DMS 273 (cell line): ENCODE results near the gene FAM76A.

Source experiments
- DNase-seq: peaks from one replicate; lab custom pipeline; 2025; ENCODE audit not compliant: unreplicated experiment; lab: John Stamatoyannopoulos, UW

Gene FAM76A

DNA sequence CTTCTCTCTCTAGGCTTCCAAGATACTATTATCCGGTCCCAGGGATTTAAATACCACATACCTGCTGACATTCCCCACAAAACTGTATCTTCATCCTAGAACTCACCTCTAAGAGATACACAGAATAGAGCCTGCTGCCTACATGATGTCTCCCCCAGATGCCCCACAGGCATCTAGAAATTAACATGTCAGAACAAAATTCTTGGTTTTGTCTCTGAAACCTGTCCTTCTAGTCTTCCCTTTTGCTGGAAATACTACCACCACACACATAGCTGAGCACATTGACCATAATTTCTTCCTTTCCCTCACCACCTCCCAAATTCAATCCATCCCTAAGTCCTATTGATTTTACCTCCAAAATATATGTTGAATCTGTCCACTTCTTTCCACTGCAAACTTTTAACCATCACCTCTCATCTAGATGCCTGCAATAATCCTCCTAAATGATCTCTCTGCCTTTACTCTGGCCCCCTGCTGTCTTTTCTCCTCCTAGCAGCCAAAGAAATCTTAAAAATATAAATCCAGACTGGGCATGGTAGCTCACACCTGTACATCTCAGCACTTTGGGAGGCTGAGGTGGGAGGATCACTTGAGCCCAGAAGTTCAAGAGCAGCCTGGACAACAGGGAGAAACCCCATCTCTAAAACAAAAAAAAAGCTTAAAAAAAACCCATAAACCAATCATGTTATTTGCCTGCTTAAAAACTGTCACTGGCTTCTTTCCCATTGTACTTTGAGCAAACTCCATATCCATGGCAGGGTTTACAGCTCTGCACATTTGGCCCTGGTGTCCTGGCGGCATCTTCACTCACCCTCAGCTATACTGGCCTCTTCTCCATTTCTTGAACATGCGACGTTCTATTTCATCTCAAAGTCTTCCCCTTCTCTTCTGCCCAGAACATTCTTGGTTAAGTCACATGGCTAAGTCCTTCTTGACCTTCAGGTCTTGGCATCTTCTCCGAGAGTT is 6.2 kb upstream of the FAM76A start:
- peak; percentile 31 for DNase-seq

GRCh38 chr1:27724961-27725373 is 794 bp upstream of the FAM76A start:
- DNase-seq, result peak; percentile 93

- DNase-seq, result peak; percentile 80
These were observed 648 bp downstream of the FAM76A start for GRCh38 chr1:27726173-27727044.

DNA sequence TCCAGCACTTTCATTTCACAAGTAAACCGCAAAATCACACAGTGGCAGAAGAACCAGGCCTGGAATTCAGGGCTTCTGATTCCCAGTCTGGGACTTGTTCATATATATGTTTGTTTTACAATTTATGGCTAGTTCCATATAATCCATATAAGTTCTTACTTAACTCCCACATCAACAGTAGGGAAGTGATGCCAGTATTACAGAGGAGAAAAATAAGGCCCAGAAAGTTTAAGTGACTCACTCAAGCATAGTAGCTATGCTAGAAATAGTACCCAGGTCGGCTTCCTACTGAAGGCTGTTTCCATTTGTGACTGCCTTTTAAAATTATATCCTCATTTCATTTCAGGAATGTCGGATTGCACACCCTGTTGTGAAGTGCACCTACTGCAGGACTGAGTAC is 1.4 kb downstream of the FAM76A start:
- no peak for DNase-seq

DNA sequence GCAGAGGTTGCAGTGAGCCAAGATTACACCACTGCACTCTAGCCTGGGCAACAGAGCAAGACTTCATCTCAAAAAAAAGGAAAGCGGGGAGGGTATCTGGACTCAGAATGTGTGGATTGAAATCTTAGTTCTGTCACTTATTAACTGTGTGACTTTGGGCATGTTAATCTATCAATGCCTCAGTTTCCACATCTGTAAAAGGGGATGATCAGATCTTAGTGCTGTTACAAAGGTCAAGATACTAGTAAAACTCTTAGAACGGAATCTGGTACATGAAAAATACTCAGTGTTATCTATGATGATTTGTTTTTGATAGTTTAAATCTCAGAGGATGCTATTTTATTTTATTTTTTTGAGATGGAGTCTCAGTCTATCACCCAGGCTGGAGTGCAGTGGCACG is 10.5 kb downstream of the FAM76A start:
- no peak for DNase-seq

- no peak for DNase-seq
These were observed 15.4 kb downstream of the FAM76A start for GRCh38 chr1:27741121-27741520.

DNA sequence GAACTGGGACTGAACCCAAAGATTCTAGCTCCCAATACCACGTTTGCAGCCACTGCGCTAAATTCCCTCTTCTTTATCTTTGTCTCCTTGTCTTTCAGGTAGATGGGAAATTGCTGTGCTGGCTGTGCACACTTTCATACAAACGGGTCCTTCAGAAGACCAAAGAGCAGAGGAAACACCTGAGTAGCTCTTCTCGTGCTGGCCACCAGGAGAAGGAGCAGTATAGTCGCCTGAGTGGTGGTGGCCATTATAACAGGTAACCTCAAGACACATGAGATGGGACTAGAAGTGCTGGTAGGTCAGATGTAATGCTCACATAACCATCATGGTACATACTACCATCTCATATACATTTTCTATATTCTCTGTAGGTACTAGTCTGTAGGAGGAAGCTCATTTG is 18.8 kb downstream of the FAM76A start:
- no peak for DNase-seq

- no peak for DNase-seq
These were observed 19.7 kb downstream of the FAM76A start for GRCh38 chr1:27745466-27745865.

- DNase-seq, result no peak
These were observed 26.6 kb downstream of the FAM76A start for GRCh38 chr1:27752360-27752759.

DNA sequence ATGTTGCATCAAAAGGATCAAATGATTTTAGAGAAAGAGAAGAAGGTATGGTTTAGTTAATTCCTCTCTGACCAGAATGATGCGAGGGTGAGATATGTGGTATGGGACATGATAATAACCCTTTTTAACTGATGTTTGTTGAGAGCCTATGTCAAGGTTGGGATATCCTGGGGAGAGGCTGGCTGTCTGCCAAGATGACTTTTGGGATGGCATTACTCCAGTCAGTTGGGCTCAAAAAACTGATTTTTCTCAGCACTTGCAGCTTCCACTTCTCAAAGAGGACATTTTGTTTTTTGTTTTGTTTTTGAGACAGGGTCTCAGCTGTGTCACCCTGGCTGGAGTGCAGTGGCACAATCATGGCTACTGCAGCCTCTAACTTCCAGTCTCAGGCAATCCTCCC is 29.5 kb downstream of the FAM76A start:
- peak; percentile 10 for DNase-seq

GRCh38 chr1:27755865-27756264 is 30.1 kb downstream of the FAM76A start:
- no peak for DNase-seq

GRCh38 chr1:27759236-27759635 is 33.5 kb downstream of the FAM76A start:
- DNase-seq, result no peak

DNA sequence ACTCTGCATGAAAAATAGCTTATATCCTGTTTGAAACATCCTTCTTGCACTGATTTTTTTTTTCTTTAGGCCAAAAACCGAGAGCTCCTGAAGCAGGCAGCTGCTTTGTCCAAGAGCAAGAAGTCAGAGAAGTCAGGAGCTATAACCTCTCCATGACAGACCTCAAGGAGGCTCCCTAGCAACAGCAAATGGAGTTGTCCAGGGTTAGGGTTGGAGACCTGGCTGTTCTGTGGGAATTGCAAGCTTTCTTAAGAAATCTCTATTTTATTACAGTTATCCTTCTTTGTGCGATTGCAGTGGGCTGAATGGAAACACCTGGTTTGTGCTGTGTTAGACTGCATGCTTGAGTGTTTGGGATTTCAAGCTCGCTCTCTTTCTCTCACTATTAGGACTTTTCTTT is 34.7 kb downstream of the FAM76A start:
- no peak for DNase-seq

GRCh38 chr1:27762033-27762432 is 36.3 kb downstream of the FAM76A start:
- DNase-seq, result no peak

DNA sequence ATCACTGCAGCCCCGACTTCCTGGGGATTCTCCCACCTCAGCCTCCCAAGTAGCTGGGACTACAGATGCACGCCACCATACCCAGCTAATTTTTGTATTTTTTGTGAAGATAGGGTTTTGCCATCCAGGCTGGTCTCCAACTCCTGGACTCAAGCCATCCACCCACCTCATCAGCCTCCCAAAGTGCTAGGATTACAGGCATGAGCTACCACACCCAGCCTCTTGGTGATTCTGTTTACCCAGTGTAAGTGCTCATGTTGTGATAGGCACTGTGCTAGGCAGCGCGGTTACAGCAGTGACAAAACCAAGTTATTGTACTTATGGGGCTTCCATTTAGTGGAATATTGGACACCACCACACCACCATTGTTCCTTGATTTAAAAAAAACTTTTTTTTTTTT is 37.6 kb downstream of the FAM76A start:
- DNase-seq, result no peak

GRCh38 chr1:27770293-27770830 is 44.6 kb downstream of the FAM76A start:
- DNase-seq, result no peak

DNA sequence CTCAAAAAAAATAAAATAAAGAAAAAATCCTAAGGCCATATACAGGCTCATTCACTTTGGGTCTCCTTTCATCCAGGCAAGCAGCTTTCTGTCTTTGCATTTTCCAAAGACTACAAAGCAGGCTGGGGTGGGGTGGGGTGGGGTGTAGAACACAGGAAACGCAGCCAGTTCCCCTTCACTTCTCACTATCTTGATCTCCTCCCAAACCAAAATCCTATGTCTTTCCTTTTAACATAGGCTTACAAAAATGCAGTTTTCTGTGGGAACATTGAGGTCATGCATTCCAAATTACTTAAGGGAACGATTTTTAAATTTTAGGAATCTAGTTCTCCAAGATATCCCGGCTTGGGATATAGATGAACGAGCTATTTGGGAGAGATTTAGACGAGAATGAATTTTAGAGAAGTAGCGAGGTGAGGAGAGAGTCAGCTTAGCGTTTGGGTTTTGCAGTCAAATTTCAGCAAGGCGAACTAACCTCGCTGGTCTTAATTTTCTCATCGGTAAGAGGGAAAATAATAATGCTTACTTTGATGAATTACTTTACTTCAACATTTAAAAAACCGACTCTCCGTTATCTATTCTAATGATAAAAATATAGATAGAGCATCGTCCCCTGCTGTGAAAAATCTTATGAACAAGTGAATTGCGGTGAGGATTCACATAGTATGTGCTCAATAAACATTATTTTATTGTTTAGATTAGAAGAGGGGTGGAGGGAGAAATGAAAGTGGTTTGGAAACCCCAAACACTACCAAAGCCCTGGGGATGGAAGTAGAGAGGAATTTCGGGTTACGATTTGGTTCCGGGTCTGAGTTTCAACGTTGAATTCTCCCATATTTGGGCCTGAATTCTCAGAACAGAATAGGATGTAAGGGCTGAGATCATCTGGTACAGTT is 46.5 kb downstream of the FAM76A start:
- no peak for DNase-seq

DNA sequence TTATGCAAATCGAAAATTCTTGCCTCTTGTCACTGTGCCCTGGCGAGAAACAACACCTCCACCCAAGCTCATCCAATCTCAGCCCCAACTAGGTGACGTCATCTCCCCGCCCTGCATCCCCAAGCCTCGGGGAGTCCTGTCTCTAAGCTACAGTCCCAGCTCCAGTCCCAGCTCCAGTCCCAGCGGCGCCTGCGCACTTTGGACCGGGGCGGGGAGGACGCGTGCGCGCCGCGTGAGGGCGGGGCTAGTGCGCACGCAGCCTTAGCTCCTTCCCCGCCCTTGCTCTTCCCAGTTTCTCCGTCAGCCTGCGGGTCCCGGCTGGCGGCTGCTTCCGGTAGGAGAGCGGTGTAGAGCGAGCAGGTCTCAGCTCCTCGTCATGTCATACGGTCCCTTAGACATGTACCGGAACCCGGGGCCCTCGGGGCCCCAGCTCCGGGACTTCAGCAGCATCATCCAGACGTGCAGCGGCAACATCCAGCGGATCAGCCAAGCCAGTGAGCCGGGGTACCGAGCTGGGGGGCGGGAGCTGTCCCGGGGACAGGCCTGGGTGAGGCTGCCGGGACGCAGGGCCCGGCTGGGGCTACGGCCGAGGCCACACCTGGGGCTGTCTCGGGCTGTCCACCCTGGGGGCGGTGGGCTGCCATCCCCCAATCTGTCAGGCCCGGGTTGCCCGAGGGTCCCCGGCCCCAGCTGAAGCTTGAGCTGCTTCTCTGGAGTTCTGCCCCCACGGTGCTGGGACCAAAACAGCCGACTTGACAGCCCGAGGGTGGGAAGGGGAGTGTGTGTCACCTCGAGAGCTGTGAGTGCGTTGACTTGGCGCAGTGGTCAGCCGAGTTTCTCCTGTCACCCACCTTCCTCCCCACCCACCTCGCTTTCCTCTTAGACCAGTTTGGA is 47.4 kb downstream of the FAM76A start, which contains the start of gene STX12:
Gene STX12, plus strand, starts transcription at position 288 of the 894 bp plus-strand sequence. Its CDS starts 89 bp downstream, at position 377.
- DNase-seq, result peak; percentile 99

DNA sequence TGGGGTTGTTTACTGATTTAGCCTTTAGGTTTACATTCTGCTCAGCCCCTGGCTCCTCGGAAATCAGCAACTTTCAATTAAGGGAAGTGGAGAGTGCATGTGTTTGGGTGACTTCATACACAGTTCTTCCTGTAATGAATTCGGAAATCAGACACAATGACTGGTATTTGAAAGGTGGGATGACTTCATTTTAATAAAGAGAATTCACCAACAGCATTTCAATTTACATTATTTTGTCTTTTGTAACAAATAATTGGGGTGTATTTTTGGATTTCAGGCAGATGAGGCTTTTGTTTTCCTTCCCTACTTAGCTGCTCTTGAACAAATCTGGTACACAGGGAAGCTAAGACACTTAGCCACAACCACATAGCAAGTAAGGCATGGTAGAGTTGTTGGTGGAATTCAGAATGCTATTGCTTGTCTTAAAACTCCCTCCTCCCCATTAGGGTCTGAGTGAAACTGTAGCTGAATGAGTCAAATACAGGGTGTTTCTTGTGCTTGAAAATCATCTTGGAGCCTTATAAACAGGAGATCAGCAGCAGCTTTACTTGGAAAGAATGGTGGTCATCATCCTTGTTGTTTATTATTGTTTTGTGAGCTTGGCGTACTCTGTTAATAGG is 48.2 kb downstream of the FAM76A start:
- DNase-seq, result peak; percentile 53
